T-cell (primary cell): ENCODE data around the gene RAB11FIP3. TPM values are rescaled to one million over a fixed set of nuclear protein-coding genes. Genes with fewer than 3 reads are reported as not detected.

ENCODE experiments used
- ATAC-seq, 4 experiments: fragments of 200-7000 bp in 3 of 4; fragments of 150-1000 bp in 1 of 4; cut with Tn5 transposase; replicated peaks in 1 of 4; 1 replicate in 3 of 4; 2 replicates in 1 of 4; pipeline ENCODE4 v1.10.0; 2021; ENCODE audit warnings: moderate library complexity in 3 of 4, mild to moderate bottlenecking in 2 of 4, moderate number of reproducible peaks in 1 of 4
- CTCF ChIA-PET, 2 donors: fragments of 300-600 bp; sonication (Branson Sonifier 250); formaldehyde crosslinking; loops; one replicate each; lab custom pipeline; 2022; ENCODE audit warnings: antibody characterized with exemption in 2 of 2; lab: Charles Lee
- POLR2A ChIA-PET, 2 donors: fragments of 300-600 bp; sonication (Branson Sonifier 250); formaldehyde crosslinking; loops; one replicate each; lab custom pipeline; 2022; ENCODE audit warnings: antibody characterized with exemption in 2 of 2; lab: Charles Lee
- DNase-seq, 35 experiments: peaks; one replicate each; pipeline versions ENCODE4 v3.0.0 to v3.0.0-alpha.2; 2013 to 2023
- H3K27ac ChIP-seq: one replicate; pipeline ENCODE4 v1.5.1; 2013; ENCODE audit warnings: low read length
- H3K27me3 ChIP-seq, 2 experiments: replicated peaks in 1 of 2; 1 replicate in 1 of 2; 2 replicates in 1 of 2; pipeline versions ENCODE4 v1.6.1 to v1.7.0; 2013; ENCODE audit warnings: low read length in 1 of 2, mixed read lengths in 1 of 2; ENCODE audit not compliant: control insufficient read depth in 2 of 2, insufficient read depth in 2 of 2; ENCODE audit errors: extremely low read depth in 1 of 2
- H3K36me3 ChIP-seq, 2 donors: 1 replicate in 1 of 2; 2 replicates in 1 of 2; pipeline versions ENCODE4 v1.6.1 to v1.7.0; 2013; ENCODE audit warnings: low read length in 1 of 2; ENCODE audit not compliant: control insufficient read depth in 2 of 2, insufficient read depth in 1 of 2; ENCODE audit errors: extremely low read depth in 1 of 2
- H3K4me1 ChIP-seq, 2 experiments: 1 replicate in 1 of 2; 2 replicates in 1 of 2; pipeline versions ENCODE4 v1.6.1 to v1.7.0; 2013; ENCODE audit warnings: low read length in 2 of 2, mixed read lengths in 1 of 2; ENCODE audit not compliant: insufficient read depth in 2 of 2, control insufficient read depth in 1 of 2; ENCODE audit errors: extremely low read depth in 1 of 2
- H3K4me3 ChIP-seq, 2 donors: 1 replicate in 1 of 2; 2 replicates in 1 of 2; pipeline versions ENCODE4 v1.5.1 to v1.7.0; 2013; ENCODE audit warnings: mild to moderate bottlenecking in 2 of 2, low read length in 1 of 2, moderate library complexity in 1 of 2; ENCODE audit not compliant: control insufficient read depth in 1 of 2; ENCODE audit errors: extremely low read depth in 1 of 2
- H3K9me3 ChIP-seq: 2 replicates; pipeline ENCODE4 v1.7.0; 2013
- H3K27ac Mint-ChIP-seq, 2 donors: one replicate each; pipeline ENCODE4 v1.8.0; 2020 to 2021; ENCODE audit warnings: mild to moderate bottlenecking in 2 of 2, mixed read lengths in 2 of 2
- H3K27me3 Mint-ChIP-seq, 2 donors: one replicate each; pipeline ENCODE4 v1.8.0; 2021 to 2022; ENCODE audit warnings: mixed read lengths in 2 of 2
- H3K36me3 Mint-ChIP-seq: one replicate; pipeline ENCODE4 v1.8.0; 2021; ENCODE audit warnings: mixed read lengths
- H3K4me1 Mint-ChIP-seq, 3 donors: one replicate each; pipeline ENCODE4 v1.8.0; 2020 to 2022; ENCODE audit warnings: mixed read lengths in 3 of 3, mild to moderate bottlenecking in 1 of 3
- H3K4me3 Mint-ChIP-seq, 3 donors: one replicate each; pipeline ENCODE4 v1.8.0; 2020 to 2022; ENCODE audit warnings: mild to moderate bottlenecking in 3 of 3, mixed read lengths in 3 of 3, moderate library complexity in 3 of 3
- H3K9me3 Mint-ChIP-seq, 3 donors: one replicate each; pipeline ENCODE4 v1.8.0; 2020 to 2022; ENCODE audit warnings: mixed read lengths in 3 of 3
- WGBS: methylation state at CpG from one replicate; pipeline ENCODE4 v1.1.5; 2013; ENCODE audit warnings: missing lambda C conversion rate; ENCODE audit not compliant: insufficient coverage; 5-methylcytosine and 5-hydroxymethylcytosine counted together
- total RNA-seq, 35 experiments: library from RNA in 6 of 35; stranded (reverse) in 6 of 35; fragments of 120-200 nt in 1 of 35; gene quantifications; one replicate each; pipeline versions ENCODE4 v1.2.1 to v1.2.4 and lab custom pipeline; 2013 to 2026

RAB11FIP3 gene
- total RNA-seq, 5 donors from 2014 or later (not counting 1 experiment from before 2014, with no cell fraction given): 36.9 to 49.0 (median 44.1) TPM

- 91% methylated on average over 19 of the region's 21 CpGs for WGBS
- POLR2A ChIA-PET: no interaction called here
- Histone ChIP-seq H3K27ac (no peak overlapping the region), H3K9me3 (no peaks in the 10 kb centered on the region), H3K4me1 (peaks cover 0 to 25% of the 10 kb centered on the region in 2 experiments), H3K36me3 (peaks cover 9 to 24% of the 10 kb centered on the region in 2 donors), H3K27me3 (no peaks in the 10 kb centered on the region), H3K4me3 (no peak overlapping the region)
- ATAC-seq (no peak), DNase-seq (no peak)
- H3K4me1 Mint-ChIP-seq: peaks cover 11 to 18% (median 17%) of the 10 kb centered on the region in 3 donors
- H3K27ac Mint-ChIP-seq: no peak overlapping the region
- H3K27me3 Mint-ChIP-seq: no peaks in the 10 kb centered on the region
- CTCF ChIA-PET: no interaction called here
- no peak overlapping the region for H3K4me3 Mint-ChIP-seq
- H3K9me3 Mint-ChIP-seq: no peaks in the 10 kb centered on the region
- no peaks in the 10 kb centered on the region for H3K36me3 Mint-ChIP-seq
Measured at GRCh38 chr16:534135-534534, 108.7 kb downstream of the RAB11FIP3 start.

DNA sequence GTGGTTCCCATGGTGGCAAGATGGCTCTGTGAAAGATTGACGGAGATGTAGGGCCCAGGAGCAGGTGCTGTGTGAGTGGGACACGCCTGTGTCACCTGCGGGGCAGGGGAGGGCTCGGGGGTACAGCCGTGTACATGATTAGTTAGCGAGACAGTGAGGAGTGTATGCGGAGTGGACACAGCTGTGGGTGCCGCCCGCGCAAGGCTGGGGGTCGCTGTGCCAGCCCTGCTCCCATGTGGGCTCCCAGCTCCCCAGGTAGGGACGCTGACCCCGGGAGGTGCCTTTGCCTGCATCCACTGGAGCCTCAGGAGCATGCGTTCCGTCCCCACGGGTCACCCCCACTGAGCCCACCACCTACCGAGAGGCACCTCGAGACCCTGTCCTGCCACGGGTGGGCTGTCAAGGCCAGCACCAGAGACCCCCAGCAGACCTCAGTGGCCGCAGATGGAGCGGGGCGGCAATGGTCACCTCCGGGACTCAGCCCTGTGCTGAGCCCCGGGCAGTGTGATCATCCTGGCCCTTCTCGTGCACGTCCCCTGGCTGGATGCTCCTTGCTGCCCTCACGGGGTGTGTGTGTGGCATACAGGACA, 109.5 kb downstream of the RAB11FIP3 start:
- Mint-ChIP-seq H3K4me3 (no peak overlapping the region), H3K4me1 (peaks cover 7 to 10% (median 9%) of the 10 kb centered on the region in 3 donors), H3K36me3 (no peaks in the 10 kb centered on the region), H3K9me3 (no peaks in the 10 kb centered on the region), H3K27me3 (no peaks in the 10 kb centered on the region), H3K27ac (no peak overlapping the region)
- H3K36me3 ChIP-seq: peaks cover 9 to 28% of the 10 kb centered on the region in 2 donors
- ChIA-PET CTCF (no interaction called here), POLR2A (no interaction called here)
- H3K9me3 ChIP-seq: no peaks in the 10 kb centered on the region
- DNase-seq (no peak), ATAC-seq (no peak)
- no peak overlapping the region for H3K27ac ChIP-seq
- no peak overlapping the region for H3K4me3 ChIP-seq
- no peaks in the 10 kb centered on the region for H3K27me3 ChIP-seq
- WGBS: 96% methylated on average over 21 of the region's 27 CpGs
- peaks cover 0 to 16% of the 10 kb centered on the region in 2 experiments for H3K4me1 ChIP-seq

DNA sequence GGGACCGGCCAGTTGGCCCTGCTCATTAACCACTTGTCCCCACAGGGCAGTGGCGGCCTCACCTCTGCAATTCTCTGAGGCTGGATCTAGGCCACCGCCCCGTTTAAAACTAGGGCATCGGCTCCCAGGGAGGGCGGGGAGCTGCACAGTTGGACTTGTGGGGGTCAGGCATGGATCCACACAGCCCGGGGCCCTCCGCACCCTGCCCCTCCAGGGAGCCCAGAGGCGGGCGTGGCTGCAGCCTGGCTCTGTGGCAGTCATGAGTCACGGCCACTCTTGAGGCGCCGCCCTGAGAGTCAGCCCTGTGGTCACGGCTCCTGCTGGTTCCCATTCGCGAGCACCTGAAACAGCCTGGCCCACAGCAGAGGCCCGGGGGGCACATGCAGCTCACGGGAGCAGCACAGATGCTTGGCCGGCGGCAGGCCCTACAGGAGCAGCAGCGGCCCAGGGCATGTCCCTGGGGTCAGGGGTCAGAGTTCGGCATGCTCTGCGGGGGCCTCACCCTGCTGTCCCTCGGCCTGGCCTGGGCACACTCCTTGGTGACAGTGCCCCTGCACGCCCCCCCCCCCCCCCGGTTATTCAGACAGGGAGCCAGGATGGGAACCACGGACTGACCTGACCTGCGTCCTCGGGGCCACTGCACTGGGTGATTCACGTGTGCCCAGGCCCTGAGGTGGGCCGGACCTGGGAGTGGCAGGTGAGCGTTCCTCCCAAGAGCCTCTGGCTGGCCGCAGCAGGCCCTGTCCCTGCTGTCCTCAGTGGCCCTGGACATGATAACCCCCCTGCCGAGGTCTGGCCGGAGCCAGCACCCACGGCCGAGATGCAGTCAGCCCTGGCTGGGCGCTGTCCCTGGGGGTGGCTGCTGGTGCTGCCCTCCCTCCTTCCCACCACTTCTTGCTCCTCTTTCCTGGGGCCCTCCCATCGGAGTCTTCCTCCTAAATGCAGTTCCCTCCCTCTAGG, 110.3 kb downstream of the RAB11FIP3 start:
- H3K4me3 ChIP-seq: no peak overlapping the region
- peaks cover 0 to 9% of the 10 kb centered on the region in 2 experiments for H3K4me1 ChIP-seq
- ChIA-PET CTCF (no interaction called here), POLR2A (no interaction called here)
- no peaks in the 10 kb centered on the region for H3K9me3 ChIP-seq
- Mint-ChIP-seq H3K4me1 (peaks cover 0 to 4% (median 3%) of the 10 kb centered on the region in 3 donors), H3K9me3 (no peaks in the 10 kb centered on the region), H3K27ac (no peak overlapping the region), H3K27me3 (no peaks in the 10 kb centered on the region), H3K36me3 (no peaks in the 10 kb centered on the region), H3K4me3 (no peak overlapping the region)
- H3K36me3 ChIP-seq: peaks cover 9 to 28% of the 10 kb centered on the region in 2 donors
- no peaks in the 10 kb centered on the region for H3K27me3 ChIP-seq
- WGBS: 89% methylated on average over 28 of the region's 39 CpGs
- DNase-seq (no peak), ATAC-seq (no peak)
- H3K27ac ChIP-seq: no peak overlapping the region

- ATAC-seq (no peak), DNase-seq (no peak)
- Histone ChIP-seq H3K9me3 (no peaks in the 10 kb centered on the region), H3K27ac (no peak overlapping the region), H3K36me3 (peaks cover 9 to 28% of the 10 kb centered on the region in 2 donors), H3K4me3 (no peak overlapping the region), H3K4me1 (peaks cover 0 to 4% of the 10 kb centered on the region in 2 experiments), H3K27me3 (no peaks in the 10 kb centered on the region)
- Mint-ChIP-seq H3K4me1 (peaks cover 0 to 4% (median 2%) of the 10 kb centered on the region in 3 donors), H3K27me3 (no peaks in the 10 kb centered on the region), H3K27ac (no peak overlapping the region), H3K4me3 (no peak overlapping the region), H3K9me3 (no peaks in the 10 kb centered on the region), H3K36me3 (no peaks in the 10 kb centered on the region)
- ChIA-PET CTCF (no interaction called here), POLR2A (interaction anchor here in 1 of 2 donors (0.6 kb wide), 1 partner anchor 1846 kb away, joined by 14 read pairs; no protein-coding TSS in a partner anchor)
- WGBS: 96% methylated on average over 14 of the region's 17 CpGs
Measured at GRCh38 chr16:536746-537145, 111.3 kb downstream of the RAB11FIP3 start.

GRCh38 chr16:537415-538335, 112.2 kb downstream of the RAB11FIP3 start:
- peaks cover 0 to 4% (median 2%) of the 10 kb centered on the region in 3 donors for H3K4me1 Mint-ChIP-seq
- 97% methylated on average over 50 of the region's 60 CpGs for WGBS
- H3K9me3 Mint-ChIP-seq: no peaks in the 10 kb centered on the region
- POLR2A ChIA-PET: no interaction called here
- ATAC-seq (no peak), DNase-seq (no peak)
- H3K36me3 Mint-ChIP-seq: no peaks in the 10 kb centered on the region
- CTCF ChIA-PET: no interaction called here
- no peaks in the 10 kb centered on the region for H3K27me3 Mint-ChIP-seq
- H3K4me3 ChIP-seq: no peak overlapping the region
- peaks cover 9 to 28% of the 10 kb centered on the region in 2 donors for H3K36me3 ChIP-seq
- H3K4me3 Mint-ChIP-seq: no peak overlapping the region
- peaks cover 0 to 4% of the 10 kb centered on the region in 2 experiments for H3K4me1 ChIP-seq
- no peak overlapping the region for H3K27ac ChIP-seq
- H3K27ac Mint-ChIP-seq: no peak overlapping the region
- no peaks in the 10 kb centered on the region for H3K9me3 ChIP-seq
- H3K27me3 ChIP-seq: no peaks in the 10 kb centered on the region
